Medulla oblongata (tissue), 1 donor: ENCODE results near the gene RBM4B.
A peak's percentile ranks its signal among the peaks of the same experiment; 100 is the strongest.

Experiments
- DNase-seq: peaks from one replicate; pipeline ENCODE4 v3.0.0-alpha.2; 2015; ENCODE audit errors: extremely low spot score

Gene RBM4B

DNA sequence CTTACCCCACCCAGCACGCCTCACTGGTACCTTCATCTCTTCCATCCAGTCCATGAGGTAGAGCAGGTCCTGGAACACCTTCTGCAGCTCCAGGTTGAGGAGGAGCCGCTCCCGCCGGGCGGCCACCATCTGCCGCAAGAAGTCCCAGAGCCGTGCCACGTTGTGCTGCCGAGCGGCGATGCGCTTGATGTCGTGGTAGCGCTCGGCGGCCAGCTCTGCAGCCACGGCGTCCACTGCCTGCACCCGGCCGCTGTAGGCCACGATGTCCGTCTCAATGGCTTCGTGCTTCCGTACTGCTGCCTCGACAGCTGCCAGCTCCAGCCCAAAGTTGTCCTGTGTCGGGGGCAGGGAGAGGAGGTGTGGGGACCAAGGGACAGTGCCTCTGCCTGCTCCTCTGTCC is 29.8 kb upstream of the RBM4B start:
- DNase-seq: no peak

DNA sequence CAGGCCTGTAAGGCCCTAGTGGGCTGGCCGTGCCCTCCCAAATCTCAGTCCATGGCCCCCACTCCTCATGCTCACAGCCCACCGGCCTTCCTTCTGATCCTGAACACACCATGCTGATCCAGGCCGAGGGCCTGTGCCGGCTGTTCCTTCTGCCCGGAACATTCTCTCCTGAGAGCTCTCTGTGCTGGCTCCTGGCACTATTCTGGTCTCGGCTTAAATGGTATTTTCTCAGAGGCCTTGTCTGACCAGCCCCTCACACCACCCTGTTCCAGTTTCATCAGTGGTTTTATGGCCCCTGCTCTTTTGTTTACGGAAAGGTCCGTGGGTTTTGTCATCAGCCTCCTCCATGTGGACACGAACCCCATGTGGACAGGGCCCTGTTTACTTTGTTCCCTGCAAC is 29.3 kb upstream of the RBM4B start:
- no peak for DNase-seq

DNA sequence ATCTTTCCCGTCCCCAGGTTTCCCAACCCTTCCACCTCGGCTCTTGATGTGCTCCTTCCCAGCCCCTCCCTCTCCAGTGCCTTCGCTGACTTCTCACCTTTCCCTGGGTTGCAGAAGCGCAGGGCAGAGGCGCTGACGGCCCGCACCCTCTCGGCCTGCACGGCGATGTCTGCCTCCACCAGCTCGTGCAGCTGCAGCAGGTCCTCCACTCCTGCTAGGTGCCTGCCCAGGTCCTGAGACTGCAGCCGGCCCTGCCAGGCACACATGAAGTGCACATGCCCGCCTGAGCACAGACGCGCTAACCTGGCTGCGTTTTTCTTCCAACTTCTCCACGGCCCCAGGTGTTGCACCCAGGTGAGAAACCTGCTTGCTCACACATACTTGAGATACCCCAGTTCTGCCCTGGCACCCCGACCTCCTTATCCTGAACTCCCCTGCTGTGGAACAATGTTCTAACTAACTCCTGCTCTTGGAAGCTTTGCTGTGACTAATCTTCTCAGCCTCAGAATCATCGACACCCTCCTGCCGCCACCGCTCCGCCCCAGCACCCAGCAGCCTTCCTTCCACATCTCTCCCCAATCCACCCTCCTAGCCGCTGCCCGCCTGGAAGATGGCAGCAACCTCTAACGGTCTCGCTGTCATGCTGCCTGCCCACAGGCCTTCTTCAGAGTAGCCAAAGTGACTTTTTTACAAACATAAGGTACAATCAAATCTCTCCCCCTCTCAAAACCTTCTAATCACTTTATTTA is 28.1 kb upstream of the RBM4B start:
- no peak for DNase-seq

DNA sequence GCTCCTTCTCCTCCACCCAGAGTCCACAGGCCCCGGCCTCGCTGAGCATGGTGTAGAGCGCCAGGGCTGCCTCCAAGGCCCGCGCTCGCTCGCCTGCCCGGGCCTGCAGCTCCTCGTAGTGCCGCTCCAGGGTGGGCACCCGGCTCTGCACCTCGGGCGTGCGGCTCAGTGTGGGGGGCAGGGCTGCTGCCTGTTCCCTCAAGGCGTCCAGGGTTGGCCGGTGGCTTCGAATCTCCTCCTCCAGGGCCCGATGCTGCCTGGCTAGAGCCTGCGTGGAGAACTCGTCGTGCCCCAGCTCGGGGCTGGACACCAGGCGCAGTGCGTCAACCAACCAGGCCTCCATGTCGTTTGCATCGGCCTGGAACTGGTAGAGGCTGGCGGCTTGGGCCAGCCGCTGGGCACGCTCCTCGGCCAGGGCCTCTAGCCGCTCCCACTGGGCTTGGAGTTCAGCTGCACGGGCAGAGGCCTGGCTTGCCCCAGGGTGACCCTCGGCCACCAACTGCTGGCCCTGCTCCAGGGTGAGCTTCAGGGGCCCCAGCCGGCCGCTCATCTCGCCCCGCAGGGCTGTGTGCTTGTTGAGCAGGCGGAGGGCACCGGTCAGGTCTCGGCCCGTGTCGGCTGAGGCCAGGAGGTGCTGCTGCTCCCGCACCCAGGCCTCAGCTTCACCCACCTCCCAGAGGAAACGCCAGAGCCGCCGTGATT is 27.1 kb upstream of the RBM4B start:
- DNase-seq: no peak

DNA sequence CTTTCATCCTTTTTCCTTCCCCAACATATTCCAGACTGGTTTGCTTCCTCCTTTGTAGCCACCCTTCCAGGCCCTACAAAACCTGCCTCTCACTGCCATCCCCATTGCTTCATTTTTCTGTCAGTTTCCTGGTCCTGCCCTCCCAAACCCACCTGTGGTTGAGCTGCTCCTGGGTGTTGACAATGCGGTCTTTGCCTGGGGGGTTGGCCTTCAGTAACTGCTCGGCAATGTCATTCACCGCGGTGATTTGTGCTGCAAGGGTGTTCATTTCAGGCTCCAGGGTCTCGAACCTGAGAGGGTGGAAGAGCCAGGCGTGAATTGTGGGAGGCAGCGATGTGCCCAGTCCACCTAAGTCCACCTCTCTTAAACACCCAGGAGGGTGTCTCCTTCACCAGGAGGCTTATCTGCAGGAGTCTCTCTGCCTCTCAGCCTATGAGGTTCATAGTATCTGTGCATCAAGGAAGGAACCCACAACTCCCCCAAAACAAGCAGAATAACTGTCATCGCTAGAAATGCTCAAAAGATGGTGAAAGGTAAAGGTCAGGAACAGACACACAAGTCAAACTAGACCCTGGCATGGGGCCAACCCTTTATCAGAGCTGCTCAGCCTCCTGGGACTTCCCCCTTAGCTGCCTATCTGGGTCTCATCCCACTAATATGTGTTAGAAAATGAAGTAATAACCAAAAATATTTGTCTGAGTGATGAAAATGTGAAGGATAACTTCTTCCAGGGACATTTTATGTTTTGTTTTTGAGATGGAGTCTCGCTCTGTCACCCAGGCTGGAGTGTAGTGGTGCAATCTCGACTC is 23.9 kb upstream of the RBM4B start:
- no peak for DNase-seq

DNA sequence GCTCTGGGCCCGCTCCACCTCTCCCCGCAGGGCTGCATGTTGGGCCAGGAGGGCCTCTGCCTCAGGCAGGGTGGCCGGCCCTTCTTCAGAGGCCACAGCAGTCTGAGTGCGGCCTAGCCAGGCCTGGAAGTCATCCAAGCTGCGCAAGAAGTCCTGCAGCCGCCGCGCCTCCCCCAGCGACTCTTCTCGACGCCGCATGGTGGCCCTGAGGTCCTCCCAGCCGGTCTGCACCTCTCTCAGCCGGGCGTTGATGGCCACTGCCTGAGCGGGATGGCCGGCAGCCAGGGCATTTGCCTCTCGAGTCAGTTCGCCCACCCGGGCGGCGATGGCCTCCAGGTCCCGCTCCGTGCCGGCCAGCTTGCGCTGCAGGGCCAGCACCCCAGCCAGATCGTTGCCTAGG is 23.1 kb upstream of the RBM4B start:
- no peak for DNase-seq

DNA sequence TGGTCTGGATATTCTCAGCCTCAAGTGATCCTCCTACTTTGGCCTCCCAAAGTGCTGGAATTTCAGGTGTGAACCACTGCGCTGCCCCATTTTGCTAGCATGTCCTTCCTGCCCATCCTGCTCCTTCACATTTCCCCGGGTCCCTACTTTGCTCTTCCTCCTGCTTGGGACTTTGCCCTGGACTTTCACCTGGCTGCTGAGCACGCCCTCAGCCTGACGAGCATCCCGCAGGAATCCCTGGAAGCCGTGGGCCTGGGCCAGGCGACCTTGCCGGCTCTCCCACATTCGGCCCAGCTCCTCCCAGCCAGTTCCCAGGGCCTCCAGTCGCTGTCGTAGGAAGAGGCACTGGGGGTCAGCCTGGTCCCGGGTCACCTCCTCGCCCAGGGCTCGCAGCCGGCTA is 22.6 kb upstream of the RBM4B start:
- DNase-seq: no peak

DNA sequence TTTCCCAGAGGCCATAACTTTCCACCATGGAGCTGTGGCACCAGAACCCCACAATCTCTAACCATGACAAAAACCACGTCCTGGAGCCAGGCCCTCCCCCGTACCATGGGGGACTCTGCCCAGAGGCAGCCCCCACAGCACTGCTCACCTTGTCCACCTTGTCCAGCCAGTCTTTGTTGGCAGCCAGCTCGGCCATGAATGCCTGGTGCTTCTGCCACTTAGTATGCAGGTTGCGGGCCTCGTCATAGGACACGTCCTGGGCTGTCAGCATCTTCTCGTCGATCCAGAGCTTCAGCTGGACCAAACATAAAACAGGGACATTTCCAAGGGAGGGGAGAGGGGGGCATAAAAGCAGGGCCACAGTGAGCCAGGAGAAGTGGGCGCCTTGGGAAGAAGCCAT is 20.8 kb upstream of the RBM4B start:
- DNase-seq: no peak

DNA sequence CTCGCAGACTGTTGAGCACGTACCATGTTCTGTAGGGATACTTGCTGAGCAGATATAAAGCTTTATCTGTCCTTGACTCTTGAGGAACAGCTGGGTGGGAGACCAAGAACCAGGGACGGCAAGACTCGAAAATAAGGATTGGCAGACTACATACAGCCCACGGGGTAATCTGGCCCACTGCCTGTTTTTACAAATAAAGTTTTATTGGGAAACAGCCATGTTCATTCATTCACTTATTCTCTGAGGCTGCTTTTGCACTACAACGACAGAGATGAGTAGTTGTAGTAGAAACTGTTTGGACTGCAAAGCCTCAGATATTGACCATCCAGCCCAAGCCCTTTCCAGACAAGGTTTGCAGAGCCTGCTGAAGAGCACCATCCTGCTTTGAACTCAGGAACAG is 20.3 kb upstream of the RBM4B start:
- DNase-seq: no peak

DNA sequence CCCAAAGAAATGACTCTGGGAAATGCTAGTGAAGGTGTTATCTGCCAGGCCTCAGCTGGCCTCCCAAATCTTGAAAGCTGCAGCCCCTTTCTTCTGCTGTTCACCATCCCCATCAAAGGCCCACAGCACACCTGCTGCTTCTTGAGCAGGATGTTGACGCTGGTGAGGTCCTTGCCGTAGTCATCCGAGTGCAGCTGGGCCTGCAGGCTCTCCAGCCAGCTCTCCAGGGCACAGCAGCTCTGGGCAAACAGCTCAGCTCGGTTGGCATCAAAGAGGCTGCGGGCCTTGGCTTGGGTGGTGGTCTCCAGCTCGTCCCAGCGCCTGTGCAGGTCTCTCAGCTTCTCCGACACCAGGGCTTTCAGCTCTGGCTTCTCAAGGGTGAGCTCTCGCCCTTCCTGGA is 18.5 kb upstream of the RBM4B start:
- no peak for DNase-seq

DNA sequence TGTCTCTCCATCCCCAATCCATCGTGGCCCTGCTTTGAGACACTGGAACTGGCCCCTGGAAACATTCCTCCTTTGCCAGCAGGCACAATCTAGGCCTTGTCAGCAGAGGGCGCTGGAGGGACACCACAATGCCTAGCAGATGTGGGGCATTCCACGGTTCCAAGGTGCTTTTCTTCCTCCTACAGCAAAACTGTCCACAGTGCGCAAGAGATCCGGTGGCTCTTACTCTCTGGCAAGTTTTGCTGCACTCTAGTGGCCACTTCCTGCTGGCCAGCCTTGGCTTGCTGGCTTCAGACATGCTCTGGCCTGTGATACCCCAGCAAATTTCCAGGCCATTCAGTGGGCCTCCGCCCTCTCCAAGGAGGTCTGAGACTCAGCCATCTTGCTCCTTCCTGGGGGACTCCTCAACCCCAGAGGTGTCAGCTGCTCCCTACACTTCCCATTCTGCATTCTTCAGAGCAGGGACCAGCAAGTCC is 17.1 kb upstream of the RBM4B start:
- peak; percentile 92 for DNase-seq

DNA sequence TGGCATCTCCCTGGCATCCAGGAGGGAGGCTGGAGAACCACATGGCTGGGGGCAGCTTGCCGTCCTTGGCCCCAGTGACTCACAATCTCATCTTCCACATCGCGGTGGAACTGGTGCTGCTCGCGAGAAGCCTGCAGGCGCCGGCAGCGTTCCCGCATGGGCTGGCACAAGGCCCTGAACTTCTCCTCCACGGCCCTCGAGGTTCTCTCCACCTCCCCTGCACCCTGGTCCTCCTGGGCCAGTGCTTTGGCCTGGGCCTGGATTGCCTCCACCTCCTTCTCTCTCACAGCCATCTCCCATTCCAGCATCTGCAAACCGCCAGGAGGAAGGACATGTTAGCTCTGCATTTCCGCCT is 16.3 kb upstream of the RBM4B start:
- DNase-seq: no peak

DNA sequence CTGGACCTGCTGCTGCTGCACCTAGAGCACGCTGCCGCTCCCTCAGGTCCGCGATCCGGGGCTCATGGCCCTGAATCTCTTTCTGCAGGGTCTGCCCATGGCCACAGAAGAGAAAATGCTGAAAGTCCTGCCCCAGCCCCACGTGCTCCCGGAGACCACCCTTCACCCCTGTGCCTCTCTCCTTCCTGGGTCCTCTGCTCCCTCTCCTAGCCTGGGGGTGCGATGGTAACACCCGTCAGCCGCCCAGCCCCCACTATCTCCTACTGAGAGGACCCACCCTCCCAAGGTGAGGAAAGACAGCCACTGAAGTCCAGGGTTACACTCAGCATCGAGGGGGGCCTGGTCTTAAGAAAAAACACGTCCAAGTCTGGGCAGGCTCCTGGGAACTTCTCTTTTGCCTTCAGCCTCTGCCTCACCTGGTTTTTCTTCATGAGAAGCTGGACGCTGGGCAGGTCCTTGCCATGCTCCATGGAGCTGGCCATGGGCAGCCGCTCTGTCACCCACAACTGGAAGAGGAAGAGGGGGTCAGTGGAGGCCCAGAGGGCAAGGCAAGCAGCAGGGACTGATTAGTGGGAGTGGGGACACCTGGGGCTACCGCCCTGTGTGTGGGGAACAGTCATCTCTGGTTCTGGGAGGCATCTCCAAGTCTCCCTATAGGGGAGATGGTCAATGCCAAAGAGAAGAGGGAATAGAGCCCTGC is 15.8 kb upstream of the RBM4B start:
- no peak for DNase-seq

DNA sequence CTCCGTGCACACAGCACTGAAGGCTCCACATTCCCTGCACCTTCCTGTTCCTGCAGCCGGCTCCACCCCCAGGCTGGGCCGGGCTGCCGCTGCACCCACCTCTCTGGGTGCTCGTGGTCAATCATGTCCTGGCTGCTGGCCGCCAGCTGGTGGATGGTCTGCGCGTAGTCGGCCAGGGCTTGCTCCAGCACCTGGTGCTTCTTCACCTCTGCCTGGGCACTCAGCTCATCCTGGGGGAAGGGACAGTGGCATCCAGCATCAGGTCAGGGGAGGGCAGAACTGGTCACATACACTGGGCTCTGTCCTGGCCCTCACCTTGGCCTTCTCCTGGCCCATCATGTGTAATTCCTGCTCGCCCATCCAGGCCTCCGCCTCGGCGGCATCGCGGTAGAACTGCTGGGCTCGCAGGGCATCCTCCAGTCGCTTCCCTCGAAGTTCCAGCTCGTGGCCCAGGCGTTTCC is 15.2 kb upstream of the RBM4B start:
- DNase-seq: no peak

DNA sequence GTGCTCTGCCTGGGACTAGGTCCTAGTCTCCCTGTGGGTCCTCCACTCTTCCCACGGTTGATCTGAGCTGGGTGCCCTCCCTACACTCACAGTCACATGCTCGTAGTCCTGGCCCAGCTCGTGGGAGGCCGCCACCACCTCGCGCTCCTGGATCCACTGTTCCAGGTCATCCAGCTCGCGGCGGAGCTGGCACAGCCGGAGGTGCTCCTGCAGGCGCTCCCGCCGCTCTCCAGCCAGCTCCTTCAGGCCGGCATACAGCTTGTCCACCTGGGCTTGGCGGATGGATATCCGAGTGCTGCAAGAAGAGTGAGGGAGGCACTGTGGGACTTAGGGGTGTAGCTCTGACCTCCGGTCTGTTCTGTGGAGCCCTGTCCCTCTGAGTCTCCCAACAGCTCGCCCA is 14.8 kb upstream of the RBM4B start:
- no peak for DNase-seq

DNA sequence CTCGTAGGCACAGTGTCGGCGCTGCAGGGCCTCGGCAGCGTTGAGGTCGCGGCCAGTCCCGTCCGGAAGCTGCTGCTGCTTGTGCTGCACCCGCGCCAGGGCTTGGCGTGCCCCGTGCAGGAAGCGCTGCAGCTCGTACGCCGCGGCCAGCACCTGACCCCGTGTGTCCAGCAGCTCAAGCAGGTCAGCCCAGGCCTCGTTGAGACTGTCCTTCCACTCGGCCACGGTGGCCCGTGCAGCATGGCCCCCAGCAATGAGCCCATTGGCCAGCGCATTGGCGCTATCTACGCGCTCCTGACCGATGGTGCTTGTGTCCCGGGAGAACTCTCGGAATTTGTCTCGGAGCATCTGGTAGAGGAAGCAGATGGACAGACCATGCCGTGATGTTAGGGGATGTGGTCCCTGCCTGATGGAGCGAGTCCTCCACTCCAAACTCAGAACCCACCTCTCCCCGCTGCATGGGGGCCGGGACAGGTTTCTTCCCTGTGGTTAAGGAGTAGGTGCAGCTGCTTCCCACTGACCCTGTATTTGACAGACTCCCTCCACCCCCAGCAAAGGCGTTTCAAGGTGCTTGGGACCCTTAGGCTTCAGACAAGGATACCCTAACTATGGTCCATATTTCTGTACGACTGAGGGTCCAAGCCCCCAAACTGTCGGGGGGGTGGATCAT is 13.8 kb upstream of the RBM4B start:
- no peak for DNase-seq

DNA sequence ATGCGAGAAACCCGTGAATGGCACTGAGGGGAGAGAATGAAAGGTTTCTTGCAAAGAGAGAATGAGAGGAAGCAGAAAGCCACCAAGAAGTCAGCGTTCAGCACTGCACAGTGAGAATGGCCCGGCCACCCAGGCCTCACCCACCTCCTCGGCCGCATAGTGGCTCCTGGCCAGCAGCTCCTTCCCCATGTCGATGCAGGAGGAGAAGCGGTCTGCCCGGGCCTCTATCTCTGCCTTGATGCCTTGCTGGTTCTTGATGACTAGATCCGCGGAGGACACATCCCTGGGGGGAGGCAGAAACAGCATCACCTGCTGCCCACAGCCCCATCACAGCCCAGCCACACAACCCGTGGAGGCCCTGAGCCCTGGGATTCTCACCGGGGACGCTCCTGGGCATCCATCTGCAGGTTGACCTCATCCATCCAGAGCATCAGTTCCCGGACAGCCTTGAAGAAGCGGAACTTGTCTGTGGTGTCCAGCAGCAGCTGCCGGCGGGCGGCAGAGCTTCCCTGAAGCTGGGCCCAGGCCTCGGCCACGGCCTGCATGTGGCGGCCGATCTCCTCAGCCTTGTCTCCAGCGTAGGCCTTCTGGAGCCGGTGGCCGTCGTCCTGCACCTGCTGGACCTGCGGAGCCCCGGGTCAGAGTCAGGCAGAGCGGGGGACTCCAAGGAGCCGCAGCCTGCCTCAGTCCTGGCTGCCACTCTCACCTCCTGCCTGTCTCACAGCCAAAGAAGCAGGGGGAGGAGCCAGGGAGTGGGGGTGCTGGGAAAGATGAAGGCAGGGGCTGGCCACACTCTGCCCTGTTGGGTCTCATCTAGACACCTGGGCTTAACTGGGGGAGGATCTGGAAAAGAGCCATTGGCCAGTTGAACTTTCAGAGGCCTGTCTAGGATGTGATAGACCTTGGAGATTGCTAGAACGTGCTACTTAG is 12.2 kb upstream of the RBM4B start:
- DNase-seq: no peak

DNA sequence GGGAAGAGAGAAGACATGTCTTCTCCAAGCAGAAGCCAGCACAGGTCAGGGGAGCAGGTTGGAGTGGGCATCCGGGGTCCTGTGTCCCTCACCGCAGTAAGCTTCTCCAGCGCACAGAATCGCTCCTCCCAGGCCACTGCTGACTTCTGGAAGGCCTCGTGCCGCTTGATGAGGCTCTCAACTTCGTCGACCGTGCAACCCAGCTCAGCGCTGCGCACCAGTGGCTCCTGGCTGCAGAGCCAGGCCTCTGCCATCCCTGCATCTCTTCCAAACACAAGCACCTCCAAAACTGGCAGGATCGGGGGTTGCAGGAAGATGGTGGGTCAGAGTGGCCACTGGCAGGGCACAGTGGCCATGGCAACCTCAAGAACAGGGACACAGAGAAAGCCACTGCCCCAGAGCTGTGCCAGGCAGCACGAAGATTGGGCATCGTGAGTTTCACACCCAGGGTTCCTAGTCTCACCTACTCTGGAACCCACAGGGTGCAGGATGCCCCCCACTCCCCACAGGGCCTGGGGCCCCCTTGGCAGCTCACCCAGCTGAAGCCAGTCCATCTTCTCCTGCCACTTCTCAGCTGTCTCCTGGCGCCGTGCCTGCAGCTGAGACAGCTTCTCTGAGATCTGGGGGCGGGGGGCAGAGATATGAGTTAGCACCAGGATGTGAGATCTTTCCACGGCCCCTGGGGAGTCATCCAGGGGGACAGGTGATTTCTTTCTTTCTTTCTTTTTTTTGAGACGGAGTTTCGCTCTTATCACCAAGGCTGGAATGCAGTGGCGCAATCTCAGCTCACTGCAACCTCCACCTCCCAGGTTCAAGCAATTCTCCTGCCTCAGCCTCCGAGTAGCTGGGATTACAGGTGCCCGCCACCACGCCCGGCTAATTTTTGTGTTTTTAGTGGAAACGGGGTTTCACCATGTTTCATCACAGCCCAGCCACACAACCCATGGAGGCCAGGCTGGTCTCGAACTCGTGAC is 11.2 kb upstream of the RBM4B start:
- DNase-seq: no peak

DNA sequence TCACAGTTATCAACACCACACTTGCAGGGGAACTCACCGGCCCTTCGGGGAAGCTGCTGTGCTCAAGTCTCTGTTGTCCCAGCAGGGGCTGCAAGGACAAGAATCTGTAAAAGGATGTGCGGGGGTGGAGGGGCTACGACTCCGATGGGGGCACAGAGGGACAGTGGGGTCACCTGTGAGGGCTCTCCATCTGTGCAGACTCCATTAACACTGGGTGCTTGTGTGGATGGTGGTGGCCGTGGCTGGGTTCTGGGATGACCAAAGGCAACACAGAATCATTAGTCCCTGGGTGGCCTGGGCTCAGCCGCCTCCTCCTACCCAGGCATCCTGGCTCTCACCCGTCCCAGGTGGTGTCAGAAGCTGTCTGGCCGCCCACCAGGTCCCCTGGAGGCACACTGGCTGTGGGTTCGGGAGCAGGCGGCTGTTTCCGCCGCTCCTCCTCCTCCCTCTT is 10.2 kb upstream of the RBM4B start:
- no peak for DNase-seq
